ENCODE measurements around the gene ZNF527. TPM values are rescaled to one million over a fixed set of nuclear protein-coding genes. Genes with fewer than 3 reads are reported as not detected.

The ZNF527 gene
- total RNA-seq, 2 experiments from 2014 or later = 7.8 to 8.4 TPM

DNA sequence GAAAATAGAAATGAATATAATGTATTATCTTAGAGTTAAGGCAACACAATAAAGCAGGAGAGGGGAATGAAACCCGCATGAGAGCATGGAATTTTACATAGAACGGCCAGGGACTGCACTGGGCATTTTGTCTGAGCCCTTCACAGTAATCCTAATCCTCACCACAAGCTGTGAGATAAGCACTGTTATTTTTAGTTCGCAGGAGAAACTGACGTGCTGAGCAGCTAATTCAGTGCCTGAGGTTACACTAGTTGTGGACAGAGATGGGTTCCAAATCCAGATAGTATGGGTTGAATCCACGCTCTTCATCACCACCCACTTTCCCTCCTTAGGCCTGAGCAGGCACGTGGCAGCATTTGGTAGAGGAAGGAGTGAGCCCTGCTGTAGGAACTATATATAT, 24.8 kb upstream of the ZNF527 start:
- POLR2A ChIA-PET = no interaction called here
- no peak for ATAC-seq (ENCODE audit: poor library complexity)
- intact Hi-C loops (cut with DNase I, micrococcal nuclease) = no loop called here
- Mint-ChIP-seq H3K36me3 (ENCODE audit: low read depth) (peaks cover 81% of the 10 kb centered on the region), H3K27me3 (no peaks in the 10 kb centered on the region), H3K4me3 (no peak overlapping the region), H3K27ac (no peak overlapping the region), H3K9me3 (no peaks in the 10 kb centered on the region), H3K4me1 (ENCODE audit: low read depth) (peaks cover 5% of the 10 kb centered on the region)
- TF ChIP-seq, protein P1, sequence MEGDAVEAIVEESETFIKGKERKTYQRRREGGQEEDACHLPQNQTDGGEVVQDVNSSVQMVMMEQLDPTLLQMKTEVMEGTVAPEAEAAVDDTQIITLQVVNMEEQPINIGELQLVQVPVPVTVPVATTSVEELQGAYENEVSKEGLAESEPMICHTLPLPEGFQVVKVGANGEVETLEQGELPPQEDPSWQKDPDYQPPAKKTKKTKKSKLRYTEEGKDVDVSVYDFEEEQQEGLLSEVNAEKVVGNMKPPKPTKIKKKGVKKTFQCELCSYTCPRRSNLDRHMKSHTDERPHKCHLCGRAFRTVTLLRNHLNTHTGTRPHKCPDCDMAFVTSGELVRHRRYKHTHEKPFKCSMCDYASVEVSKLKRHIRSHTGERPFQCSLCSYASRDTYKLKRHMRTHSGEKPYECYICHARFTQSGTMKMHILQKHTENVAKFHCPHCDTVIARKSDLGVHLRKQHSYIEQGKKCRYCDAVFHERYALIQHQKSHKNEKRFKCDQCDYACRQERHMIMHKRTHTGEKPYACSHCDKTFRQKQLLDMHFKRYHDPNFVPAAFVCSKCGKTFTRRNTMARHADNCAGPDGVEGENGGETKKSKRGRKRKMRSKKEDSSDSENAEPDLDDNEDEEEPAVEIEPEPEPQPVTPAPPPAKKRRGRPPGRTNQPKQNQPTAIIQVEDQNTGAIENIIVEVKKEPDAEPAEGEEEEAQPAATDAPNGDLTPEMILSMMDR (IDR thresholded peaks at IDR 0.05) = no peak
- no peak for DNase-seq
- Histone ChIP-seq H3K4me1 (ENCODE audit: insufficient read depth, low read length) (no peaks in the 10 kb centered on the region), H3K36me3 (ENCODE audit: insufficient read depth, low read length) (peaks cover 47% of the 10 kb centered on the region), H3K27me3 (ENCODE audit: control insufficient read depth in 1 of 2, insufficient read depth in 2 of 2, low read length in 2 of 2) (no peaks in the 10 kb centered on the region), H3K9me3 (ENCODE audit: control insufficient read depth in 1 of 2, insufficient read depth in 1 of 2, low read length in 2 of 2) (no peaks in the 10 kb centered on the region), H3K4me3 (ENCODE audit: low read length) (no peak overlapping the region), H3K27ac (ENCODE audit: low read depth in 1 of 2, low read length in 2 of 2) (no peak overlapping the region)
- CTCF ChIA-PET = no interaction called here

- Histone ChIP-seq H3K27ac (ENCODE audit: low read depth in 1 of 2, low read length in 2 of 2) (no peak overlapping the region), H3K4me1 (ENCODE audit: insufficient read depth, low read length) (no peaks in the 10 kb centered on the region), H3K9me3 (ENCODE audit: control insufficient read depth in 1 of 2, insufficient read depth in 1 of 2, low read length in 2 of 2) (peaks cover 0 to 8% of the 10 kb centered on the region in 2 experiments), H3K4me3 (ENCODE audit: low read length) (no peak overlapping the region), H3K27me3 (ENCODE audit: control insufficient read depth in 1 of 2, insufficient read depth in 2 of 2, low read length in 2 of 2) (no peaks in the 10 kb centered on the region), H3K36me3 (ENCODE audit: insufficient read depth, low read length) (peaks cover 50% of the 10 kb centered on the region)
- Mint-ChIP-seq H3K4me3 (no peak overlapping the region), H3K9me3 (no peaks in the 10 kb centered on the region), H3K27ac (no peak overlapping the region), H3K4me1 (ENCODE audit: low read depth) (no peaks in the 10 kb centered on the region), H3K27me3 (no peaks in the 10 kb centered on the region), H3K36me3 (ENCODE audit: low read depth) (peaks cover 90% of the 10 kb centered on the region)
- ATAC-seq (ENCODE audit: poor library complexity) = no peak
- ChIA-PET CTCF (no interaction called here), POLR2A (no interaction called here)
- no peak for DNase-seq
- intact Hi-C loops (cut with DNase I, micrococcal nuclease) = no loop called here
- TF ChIP-seq, protein P1 (IDR thresholded peaks at IDR 0.05) = no peak
Observed at GRCh38 chr19:37348060-37348459, 22.8 kb upstream of the ZNF527 start.

GRCh38 chr19:37353968-37354367, 16.9 kb upstream of the ZNF527 start:
- no peak for ATAC-seq (ENCODE audit: poor library complexity)
- Histone ChIP-seq H3K27ac (ENCODE audit: low read depth in 1 of 2, low read length in 2 of 2) (no peak overlapping the region), H3K4me3 (ENCODE audit: low read length) (no peak overlapping the region), H3K27me3 (ENCODE audit: control insufficient read depth in 1 of 2, insufficient read depth in 2 of 2, low read length in 2 of 2) (no peaks in the 10 kb centered on the region), H3K36me3 (ENCODE audit: insufficient read depth, low read length) (peaks cover 44% of the 10 kb centered on the region), H3K4me1 (ENCODE audit: insufficient read depth, low read length) (no peaks in the 10 kb centered on the region), H3K9me3 (ENCODE audit: control insufficient read depth in 1 of 2, insufficient read depth in 1 of 2, low read length in 2 of 2) (peaks cover 22 to 24% of the 10 kb centered on the region in 2 experiments)
- Mint-ChIP-seq H3K36me3 (ENCODE audit: low read depth) (peaks cover 94% of the 10 kb centered on the region), H3K27ac (no peak overlapping the region), H3K4me3 (no peak overlapping the region), H3K9me3 (peaks cover 13% of the 10 kb centered on the region), H3K4me1 (ENCODE audit: low read depth) (peaks cover 9% of the 10 kb centered on the region), H3K27me3 (no peaks in the 10 kb centered on the region)
- CTCF ChIA-PET = no interaction called here
- POLR2A ChIA-PET = no interaction called here
- TF ChIP-seq, protein P1 (IDR thresholded peaks at IDR 0.05) = no peak
- DNase-seq = no peak
- intact Hi-C loops (cut with DNase I, micrococcal nuclease) = no loop called here

Data from CD4-positive, alpha-beta T cell (primary cell).